GM18517 (cell line): ENCODE measurements around the gene TBC1D5.
"Not testable (repeated sequence)": the region's sequence is repeated elsewhere in the genome, so short reads cannot be mapped to it uniquely, and the experiment has no call there.

Experiments used
- ATAC-seq: cut with Tn5 transposase; IDR thresholded peaks from one replicate; pipeline ENCODE4 v1.9.1; 2021; ENCODE audit warnings: mild to moderate bottlenecking, moderate library complexity; ENCODE audit not compliant: unreplicated experiment

Gene TBC1D5

GRCh38 chr3:17129556-17129955, 612.9 kb downstream of the TBC1D5 start:
- no peak for ATAC-seq

DNA sequence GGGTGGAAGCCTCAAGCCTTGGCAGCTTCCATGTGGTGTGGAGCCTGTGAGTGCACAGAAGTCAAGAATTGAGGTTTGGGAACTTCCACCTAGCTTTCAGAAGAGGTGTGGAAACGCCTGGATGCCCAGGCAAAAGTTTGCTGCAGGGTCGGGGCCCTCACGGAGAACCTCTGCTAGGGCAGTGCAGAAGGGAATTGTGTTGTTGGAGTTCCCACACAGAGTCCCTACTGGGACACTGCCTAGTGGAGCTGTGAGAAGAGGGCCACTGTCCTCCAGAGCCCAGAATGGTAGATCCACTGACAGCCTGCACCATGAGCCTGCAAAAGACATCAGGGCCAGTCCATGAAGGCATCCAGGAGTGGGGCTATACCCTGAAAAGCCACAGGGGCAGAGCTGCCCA, 613.8 kb downstream of the TBC1D5 start:
- not testable (repeated sequence) for ATAC-seq

DNA sequence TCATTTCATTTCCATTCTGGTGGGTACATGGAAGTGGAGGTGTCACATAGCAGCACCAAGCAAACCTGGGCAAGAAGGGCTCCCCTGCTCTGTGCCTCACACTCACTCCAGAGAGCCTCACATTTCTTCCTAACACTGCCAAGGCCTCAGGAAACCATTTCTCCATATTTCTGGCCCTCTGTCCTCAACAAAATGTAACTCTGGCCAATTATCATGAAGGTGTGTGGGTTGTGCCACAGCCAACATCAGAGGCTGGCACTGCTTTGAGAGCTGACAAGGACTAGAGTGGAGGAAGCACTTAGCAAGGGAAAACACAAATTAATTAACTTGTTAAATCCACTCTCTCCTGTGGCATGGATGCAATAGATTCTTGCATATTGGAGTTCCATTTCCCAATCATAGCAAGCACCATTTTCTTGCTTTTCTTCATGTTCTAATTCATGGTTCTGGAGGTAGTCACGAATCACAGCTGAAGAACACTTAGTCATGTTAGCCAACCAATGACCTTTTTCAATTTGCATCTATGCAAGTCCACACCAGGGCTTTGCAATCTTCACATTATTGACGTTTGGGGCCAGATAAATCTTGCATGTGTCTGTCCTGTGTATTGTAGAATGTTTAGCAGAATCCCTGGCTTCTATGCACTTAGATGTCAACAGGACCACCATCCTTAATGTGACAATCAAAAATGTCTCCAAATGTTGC, 616.5 kb downstream of the TBC1D5 start:
- no peak for ATAC-seq

DNA sequence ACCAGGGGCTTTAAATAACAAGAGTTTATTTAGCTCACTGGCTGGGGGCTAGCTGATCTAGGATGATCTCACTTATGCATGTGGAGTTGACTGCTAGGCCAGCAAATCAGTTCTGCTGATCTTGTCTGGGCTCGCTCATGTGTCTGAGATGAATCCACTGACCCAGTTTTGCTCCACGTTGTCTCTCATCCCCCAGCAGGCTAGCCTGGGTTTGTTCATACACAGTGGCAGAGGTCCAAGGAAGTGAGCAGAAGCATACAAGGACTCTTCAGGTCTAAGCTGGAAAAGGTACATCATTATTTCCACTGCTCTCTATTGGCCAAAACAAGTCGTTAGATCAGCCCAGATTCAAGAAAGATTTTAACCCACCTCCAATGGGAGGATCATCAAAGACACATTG, 619.7 kb downstream of the TBC1D5 start:
- ATAC-seq, result no peak

DNA sequence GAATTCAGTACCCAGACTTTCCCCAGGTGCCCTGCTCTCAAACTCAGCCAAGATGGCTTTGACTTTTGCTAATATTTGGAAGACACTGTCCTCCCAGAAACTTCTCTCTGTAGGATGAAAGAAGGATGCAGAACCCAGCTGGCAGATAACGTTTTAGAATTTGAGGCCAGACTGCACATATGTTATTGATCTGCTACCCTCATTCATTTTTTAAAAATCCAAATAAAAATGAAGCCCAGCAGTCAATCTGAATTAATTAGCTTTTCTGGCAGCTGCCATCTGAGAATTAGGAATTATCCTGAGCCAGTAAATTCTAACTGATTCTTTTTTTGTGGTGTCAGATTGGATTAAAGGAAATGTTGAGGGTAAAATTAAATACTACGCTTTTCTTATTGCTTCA, 621.1 kb downstream of the TBC1D5 start:
- ATAC-seq, result no peak

DNA sequence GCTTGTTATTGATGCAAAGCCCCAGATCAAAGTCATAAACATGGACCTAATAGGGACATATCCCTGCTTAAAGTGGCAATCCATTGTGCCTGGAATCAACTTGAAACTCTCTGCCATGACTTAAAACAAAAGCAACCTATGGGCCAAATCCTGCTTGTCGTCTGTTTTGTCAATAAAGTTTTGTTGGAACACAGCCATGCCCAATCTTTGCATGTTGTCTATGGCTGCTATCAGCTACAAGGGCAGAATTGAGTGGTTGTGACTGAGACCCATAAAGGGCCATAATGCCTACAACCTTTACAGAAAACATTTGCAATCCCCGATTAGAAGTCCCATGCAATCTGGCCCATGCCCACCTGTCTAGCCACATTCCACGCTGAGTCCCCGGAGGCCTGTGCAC, 622.3 kb downstream of the TBC1D5 start:
- ATAC-seq, result no peak

GRCh38 chr3:17119201-17120072, 623.0 kb downstream of the TBC1D5 start:
- ATAC-seq, result no peak

DNA sequence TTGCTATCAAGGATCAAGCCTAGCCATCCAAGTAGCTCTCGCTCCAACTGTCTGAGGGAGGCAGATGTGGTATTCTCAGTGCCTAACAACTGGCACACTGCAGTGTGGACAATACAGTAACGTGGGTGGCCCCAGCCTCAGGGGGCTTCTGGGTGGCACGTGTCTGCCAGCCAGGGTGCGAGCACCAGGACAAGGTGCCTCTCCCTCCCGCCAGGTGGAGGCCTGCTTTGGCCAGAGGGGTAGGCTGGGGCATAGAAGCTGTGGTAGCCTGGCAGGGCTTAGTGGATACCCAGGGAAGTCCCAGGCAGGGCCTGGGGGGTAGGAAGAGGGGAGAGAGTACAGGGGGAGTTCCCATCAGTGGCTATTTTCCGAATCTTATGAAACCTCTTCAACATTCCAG, 623.7 kb downstream of the TBC1D5 start:
- no peak for ATAC-seq

DNA sequence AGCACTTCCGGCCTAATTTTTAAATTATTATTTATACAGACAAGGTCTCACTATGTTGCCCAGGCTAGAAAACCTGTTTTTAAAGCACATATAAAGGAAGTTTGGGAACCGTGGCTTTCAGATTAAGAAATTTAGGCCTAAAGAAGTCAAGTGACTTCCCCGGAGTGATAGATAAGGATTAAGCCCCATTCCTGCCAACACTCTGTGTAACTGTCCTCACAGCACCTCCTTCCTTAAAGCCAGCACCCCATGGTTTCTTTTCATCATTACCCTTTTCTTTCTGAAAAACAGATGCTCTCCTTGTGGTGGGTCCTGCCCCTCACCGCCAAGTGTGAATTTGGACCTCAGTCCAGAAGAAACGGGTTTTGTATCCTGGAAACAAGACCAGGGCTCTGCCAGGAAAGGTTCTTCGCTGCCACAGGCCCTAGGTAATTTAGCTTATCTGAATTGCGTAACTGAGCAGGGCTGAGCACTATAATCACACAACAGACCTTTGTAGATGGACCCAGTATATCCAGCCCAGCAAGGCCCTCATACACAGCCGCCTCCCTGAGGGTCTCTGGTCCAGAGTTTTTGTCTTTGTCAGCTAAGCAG, 626.3 kb downstream of the TBC1D5 start:
- ATAC-seq, result no peak

GRCh38 chr3:17115186-17115585, 627.2 kb downstream of the TBC1D5 start:
- no peak for ATAC-seq

DNA sequence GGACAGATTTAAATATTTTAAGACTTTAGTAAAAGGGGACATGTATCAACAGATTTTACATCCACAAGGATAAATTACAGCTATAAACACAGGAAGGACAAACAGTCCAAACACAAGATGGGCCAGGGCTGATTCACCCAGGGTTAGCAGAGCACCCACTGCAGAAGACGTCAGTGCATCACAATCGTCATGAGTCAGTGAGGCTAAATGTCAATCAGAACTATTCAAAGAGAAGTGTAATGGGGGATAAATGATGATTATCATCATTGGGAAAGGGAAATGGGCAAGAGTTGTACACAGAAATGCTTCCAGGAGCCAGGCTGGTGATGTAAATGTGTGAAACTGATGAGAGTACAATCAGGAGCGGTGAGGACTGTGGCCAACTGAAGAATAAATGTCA, 630.8 kb downstream of the TBC1D5 start:
- no peak for ATAC-seq

DNA sequence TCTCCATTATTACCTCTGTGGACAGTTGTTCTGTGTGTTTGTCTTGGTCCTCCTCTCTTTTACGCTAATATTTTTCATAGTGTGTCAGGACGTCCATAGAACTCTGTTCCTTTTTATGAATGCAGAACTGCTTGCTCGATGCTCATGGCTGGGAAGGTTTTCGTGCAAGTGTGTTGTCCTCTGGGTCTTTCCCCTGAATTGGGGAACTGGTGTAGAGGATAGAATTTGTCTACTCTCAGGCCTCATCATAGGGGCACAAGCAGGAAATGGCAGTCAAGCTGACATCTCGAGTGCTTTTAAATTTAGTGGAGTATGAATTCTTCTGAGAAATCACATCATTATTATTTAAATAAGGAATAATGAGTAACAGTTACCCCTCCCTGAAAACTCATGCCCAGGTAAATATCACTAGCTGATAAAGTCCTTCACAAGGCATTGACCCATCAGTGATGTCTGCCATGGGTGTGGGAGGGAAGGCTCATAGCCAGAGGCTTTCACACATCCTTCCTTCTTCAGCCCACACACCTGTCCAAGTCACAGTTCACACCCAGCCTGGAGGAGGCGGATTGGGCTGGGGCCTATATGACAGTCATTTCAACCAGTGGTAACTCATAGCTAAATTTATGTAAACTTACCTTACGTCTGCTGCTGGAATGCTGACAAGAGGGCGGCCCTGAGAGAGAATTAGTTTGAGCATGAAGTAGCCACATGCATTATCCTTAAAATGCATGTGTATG, 631.6 kb downstream of the TBC1D5 start:
- ATAC-seq, result no peak
